HG03108 (cell line): ENCODE data around the gene GPC2.

ENCODE experiments used
- ATAC-seq: cut with Tn5 transposase; IDR thresholded peaks from one replicate; pipeline ENCODE4 v1.9.1; 2021; ENCODE audit warnings: moderate library complexity; ENCODE audit not compliant: unreplicated experiment

GPC2 gene

GRCh38 chr7:100171087-100171681 is 6.0 kb downstream of the GPC2 start:
- no peak for ATAC-seq

- no peak for ATAC-seq
These were observed 6.9 kb downstream of the GPC2 start for GRCh38 chr7:100170101-100170897.

GRCh38 chr7:100169147-100169850 is 7.9 kb downstream of the GPC2 start:
- no peak for ATAC-seq

GRCh38 chr7:100167912-100168323 is 9.3 kb downstream of the GPC2 start:
- no peak for ATAC-seq

- ATAC-seq, result no peak
These were observed 9.9 kb downstream of the GPC2 start for GRCh38 chr7:100166970-100167911.

- no peak for ATAC-seq
These were observed 10.8 kb downstream of the GPC2 start for GRCh38 chr7:100166317-100166940.

- ATAC-seq, result no peak
These were observed 13.3 kb downstream of the GPC2 start for GRCh38 chr7:100163871-100164270.

- ATAC-seq, result no peak
These were observed 14.1 kb downstream of the GPC2 start for GRCh38 chr7:100163006-100163531.

GRCh38 chr7:100160067-100160466 is 17.1 kb downstream of the GPC2 start:
- no peak for ATAC-seq

GRCh38 chr7:100159099-100159623 is 18.0 kb downstream of the GPC2 start:
- ATAC-seq, result no peak

- ATAC-seq, result peak; percentile 63
These were observed 18.7 kb downstream of the GPC2 start, which contains the start of gene TRAPPC14 for GRCh38 chr7:100158229-100159098. TRAPPC14 (minus strand) TSS chr7:100158723; CDS start chr7:100158499, 224 bp downstream.

GRCh38 chr7:100157334-100158228 is 19.6 kb downstream of the GPC2 start:
- no peak for ATAC-seq

- ATAC-seq, result no peak
These were observed 20.2 kb downstream of the GPC2 start for GRCh38 chr7:100157069-100157333.

- no peak for ATAC-seq
These were observed 20.7 kb downstream of the GPC2 start for GRCh38 chr7:100156331-100157068.

- no peak for ATAC-seq
These were observed 21.4 kb downstream of the GPC2 start for GRCh38 chr7:100155553-100156317.

GRCh38 chr7:100154651-100155491 is 22.3 kb downstream of the GPC2 start:
- no peak for ATAC-seq
